Measurements from ENCODE around the gene PARD3.

PARD3 gene

GRCh38 chr10:34786464-34786863, 28.6 kb downstream of the PARD3 start:
- no peak for DNase-seq
- no peaks in the 10 kb centered on the region for H3K4me1 ChIP-seq (ENCODE audit: control insufficient read depth, insufficient read depth, low read length, poor library complexity, severe bottlenecking)
- H3K36me3 ChIP-seq (ENCODE audit: control insufficient read depth, insufficient read depth, low read length): no peaks in the 10 kb centered on the region
- H3K27me3 ChIP-seq (replicated peaks; ENCODE audit: control insufficient read depth, insufficient read depth, low read length, poor library complexity, severe bottlenecking): no peaks in the 10 kb centered on the region
- no peak overlapping the region for H3K27ac ChIP-seq (ENCODE audit: insufficient read depth, low read length, poor library complexity, severe bottlenecking)
- no peak overlapping the region for H3K4me3 ChIP-seq (ENCODE audit: insufficient read depth, low read depth, low read length, poor library complexity, severe bottlenecking)
- no peaks in the 10 kb centered on the region for H3K9me3 ChIP-seq (ENCODE audit: control insufficient read depth, low read length)

DNA sequence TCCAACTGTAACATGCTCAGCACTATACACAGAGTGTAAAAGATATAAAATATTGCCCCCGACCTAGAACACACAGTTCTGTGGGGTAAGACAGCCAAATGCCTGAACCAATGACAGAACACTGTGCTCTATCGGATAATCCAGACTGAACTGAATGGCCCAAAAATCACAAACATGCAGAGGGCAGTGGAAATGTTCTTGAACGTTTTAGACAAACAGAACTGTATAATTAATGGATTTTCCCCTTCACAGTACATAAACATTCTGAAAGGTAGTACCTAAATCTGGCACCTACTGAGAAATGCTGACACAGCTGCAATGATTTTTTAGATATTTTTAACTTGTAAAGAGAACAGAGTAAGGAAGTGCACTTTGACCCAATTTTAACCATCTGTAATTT, 33.4 kb downstream of the PARD3 start:
- Histone ChIP-seq H3K27ac (ENCODE audit: insufficient read depth, low read length, poor library complexity, severe bottlenecking) (no peak overlapping the region), H3K4me3 (ENCODE audit: insufficient read depth, low read depth, low read length, poor library complexity, severe bottlenecking) (no peak overlapping the region), H3K4me1 (ENCODE audit: control insufficient read depth, insufficient read depth, low read length, poor library complexity, severe bottlenecking) (no peaks in the 10 kb centered on the region), H3K27me3 (replicated peaks; ENCODE audit: control insufficient read depth, insufficient read depth, low read length, poor library complexity, severe bottlenecking) (no peaks in the 10 kb centered on the region), H3K36me3 (ENCODE audit: control insufficient read depth, insufficient read depth, low read length) (no peaks in the 10 kb centered on the region), H3K9me3 (ENCODE audit: control insufficient read depth, low read length) (no peaks in the 10 kb centered on the region)
- no peak for DNase-seq

GRCh38 chr10:34780818-34781380, 34.2 kb downstream of the PARD3 start:
- no peaks in the 10 kb centered on the region for H3K27me3 ChIP-seq (replicated peaks; ENCODE audit: control insufficient read depth, insufficient read depth, low read length, poor library complexity, severe bottlenecking)
- H3K9me3 ChIP-seq (ENCODE audit: control insufficient read depth, low read length): no peaks in the 10 kb centered on the region
- DNase-seq: no peak
- no peak overlapping the region for H3K27ac ChIP-seq (ENCODE audit: insufficient read depth, low read length, poor library complexity, severe bottlenecking)
- no peaks in the 10 kb centered on the region for H3K4me1 ChIP-seq (ENCODE audit: control insufficient read depth, insufficient read depth, low read length, poor library complexity, severe bottlenecking)
- no peak overlapping the region for H3K4me3 ChIP-seq (ENCODE audit: insufficient read depth, low read depth, low read length, poor library complexity, severe bottlenecking)
- no peaks in the 10 kb centered on the region for H3K36me3 ChIP-seq (ENCODE audit: control insufficient read depth, insufficient read depth, low read length)

GRCh38 chr10:34778237-34778636, 36.9 kb downstream of the PARD3 start:
- Histone ChIP-seq H3K4me3 (ENCODE audit: insufficient read depth, low read depth, low read length, poor library complexity, severe bottlenecking) (no peak overlapping the region), H3K4me1 (ENCODE audit: control insufficient read depth, insufficient read depth, low read length, poor library complexity, severe bottlenecking) (no peaks in the 10 kb centered on the region), H3K27me3 (replicated peaks; ENCODE audit: control insufficient read depth, insufficient read depth, low read length, poor library complexity, severe bottlenecking) (no peaks in the 10 kb centered on the region), H3K36me3 (ENCODE audit: control insufficient read depth, insufficient read depth, low read length) (no peaks in the 10 kb centered on the region), H3K9me3 (ENCODE audit: control insufficient read depth, low read length) (no peaks in the 10 kb centered on the region), H3K27ac (ENCODE audit: insufficient read depth, low read length, poor library complexity, severe bottlenecking) (no peak overlapping the region)
- DNase-seq: no peak

DNA sequence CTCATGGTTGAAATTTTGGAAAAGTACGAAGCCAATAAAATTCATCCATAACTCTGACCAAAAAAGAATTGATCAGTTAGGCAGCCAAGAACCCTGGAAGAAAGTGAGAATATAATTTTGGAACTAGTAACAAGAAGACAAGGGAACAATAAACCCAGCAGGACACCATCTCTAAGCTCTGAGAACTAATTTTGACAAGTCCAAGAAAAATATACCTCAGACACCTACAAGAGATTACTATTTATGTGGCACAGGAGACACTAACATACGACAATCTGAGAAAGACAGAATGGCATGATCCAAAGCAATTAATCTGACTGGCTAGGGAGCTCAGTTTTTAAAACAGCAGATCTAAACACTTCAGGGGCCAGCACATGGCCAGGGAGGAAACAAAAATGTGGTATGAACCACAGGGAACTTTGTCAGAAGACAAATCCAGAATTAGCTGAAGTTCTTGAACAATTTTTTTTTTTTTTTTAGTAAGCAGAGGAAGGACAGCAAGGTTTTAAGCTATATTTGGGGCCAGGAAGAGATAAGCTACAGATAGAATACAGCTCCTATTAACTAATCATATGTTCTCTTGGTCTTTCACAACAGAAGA, 38.9 kb downstream of the PARD3 start:
- no peak overlapping the region for H3K4me3 ChIP-seq (ENCODE audit: insufficient read depth, low read depth, low read length, poor library complexity, severe bottlenecking)
- H3K9me3 ChIP-seq (ENCODE audit: control insufficient read depth, low read length): no peaks in the 10 kb centered on the region
- no peak overlapping the region for H3K27ac ChIP-seq (ENCODE audit: insufficient read depth, low read length, poor library complexity, severe bottlenecking)
- no peaks in the 10 kb centered on the region for H3K36me3 ChIP-seq (ENCODE audit: control insufficient read depth, insufficient read depth, low read length)
- DNase-seq: no peak
- no peaks in the 10 kb centered on the region for H3K4me1 ChIP-seq (ENCODE audit: control insufficient read depth, insufficient read depth, low read length, poor library complexity, severe bottlenecking)
- no peaks in the 10 kb centered on the region for H3K27me3 ChIP-seq (replicated peaks; ENCODE audit: control insufficient read depth, insufficient read depth, low read length, poor library complexity, severe bottlenecking)

- Histone ChIP-seq H3K4me3 (ENCODE audit: insufficient read depth, low read depth, low read length, poor library complexity, severe bottlenecking) (no peak overlapping the region), H3K27me3 (replicated peaks; ENCODE audit: control insufficient read depth, insufficient read depth, low read length, poor library complexity, severe bottlenecking) (no peaks in the 10 kb centered on the region), H3K4me1 (ENCODE audit: control insufficient read depth, insufficient read depth, low read length, poor library complexity, severe bottlenecking) (no peaks in the 10 kb centered on the region), H3K9me3 (ENCODE audit: control insufficient read depth, low read length) (no peaks in the 10 kb centered on the region), H3K27ac (ENCODE audit: insufficient read depth, low read length, poor library complexity, severe bottlenecking) (no peak overlapping the region), H3K36me3 (ENCODE audit: control insufficient read depth, insufficient read depth, low read length) (no peaks in the 10 kb centered on the region)
- no peak for DNase-seq
These were observed 40.0 kb downstream of the PARD3 start for GRCh38 chr10:34775044-34775637.

DNA sequence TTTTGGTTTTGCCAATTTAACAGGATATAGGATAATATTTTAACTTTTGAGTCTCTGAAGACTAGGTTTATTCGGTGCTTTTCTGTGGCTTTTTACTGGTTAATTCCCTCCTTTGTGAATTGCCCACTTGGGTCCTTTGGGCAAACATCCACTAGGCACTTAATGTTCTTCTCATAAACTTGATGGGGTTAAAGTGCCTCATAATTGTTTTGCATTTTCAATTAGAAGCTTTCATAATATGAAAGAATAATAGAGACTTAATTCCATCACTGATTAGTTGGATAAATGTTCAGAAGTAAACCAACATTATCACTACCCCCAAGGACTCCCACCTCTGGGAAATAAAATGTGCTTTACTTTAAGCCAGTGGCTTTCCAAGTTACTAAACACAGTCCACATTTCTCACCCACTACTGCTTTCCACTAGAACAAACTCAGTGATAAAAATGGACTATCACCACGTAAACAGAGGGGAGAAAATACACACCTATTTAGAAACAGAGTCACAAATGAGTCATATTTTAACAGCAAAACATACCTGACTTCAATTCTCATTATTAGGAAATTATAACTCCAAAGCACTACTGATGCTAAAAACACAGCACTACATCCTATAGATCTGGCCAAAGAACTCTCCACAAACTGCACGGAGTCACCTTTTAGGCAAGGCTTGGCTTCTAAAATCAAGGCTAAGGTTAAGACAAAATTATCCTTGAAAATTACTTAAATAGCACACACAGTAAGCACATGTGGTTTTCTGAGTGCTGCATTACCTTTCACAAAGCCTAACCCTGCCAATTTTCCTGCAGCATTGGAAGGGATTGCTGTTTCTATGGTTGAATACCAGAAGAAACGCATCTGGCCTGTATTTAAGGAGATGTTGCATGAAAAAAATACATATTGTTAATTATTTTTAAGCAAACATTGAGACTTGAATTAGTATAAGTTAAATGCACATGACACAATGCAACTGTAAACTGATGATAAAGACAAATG, 41.2 kb downstream of the PARD3 start:
- Histone ChIP-seq H3K27ac (ENCODE audit: insufficient read depth, low read length, poor library complexity, severe bottlenecking) (no peak overlapping the region), H3K36me3 (ENCODE audit: control insufficient read depth, insufficient read depth, low read length) (no peaks in the 10 kb centered on the region), H3K4me1 (ENCODE audit: control insufficient read depth, insufficient read depth, low read length, poor library complexity, severe bottlenecking) (no peaks in the 10 kb centered on the region), H3K27me3 (replicated peaks; ENCODE audit: control insufficient read depth, insufficient read depth, low read length, poor library complexity, severe bottlenecking) (no peaks in the 10 kb centered on the region), H3K4me3 (ENCODE audit: insufficient read depth, low read depth, low read length, poor library complexity, severe bottlenecking) (no peak overlapping the region), H3K9me3 (ENCODE audit: control insufficient read depth, low read length) (no peaks in the 10 kb centered on the region)
- no peak for DNase-seq

DNA sequence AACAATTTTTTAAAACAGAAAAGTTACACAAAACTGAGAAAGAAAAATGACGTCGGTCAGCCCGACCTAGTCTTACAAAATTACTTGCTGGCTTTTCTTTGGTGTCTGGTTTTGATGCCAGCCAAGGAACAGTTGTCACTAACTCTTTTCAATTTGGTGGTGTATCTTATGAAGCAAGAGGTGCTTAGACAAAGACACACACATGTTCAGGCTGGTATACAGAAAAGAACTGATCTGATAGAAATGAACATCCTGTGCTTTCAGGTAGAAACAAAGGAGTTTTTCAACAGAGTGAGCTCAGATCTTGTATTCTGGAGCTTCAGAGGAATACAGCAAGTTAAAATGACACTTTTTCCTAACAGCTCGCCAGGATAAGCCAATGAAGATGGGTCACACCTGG, 43.6 kb downstream of the PARD3 start:
- no peak overlapping the region for H3K4me3 ChIP-seq (ENCODE audit: insufficient read depth, low read depth, low read length, poor library complexity, severe bottlenecking)

GRCh38 chr10:34771106-34771505, 44.0 kb downstream of the PARD3 start:
- Histone ChIP-seq H3K9me3 (ENCODE audit: control insufficient read depth, low read length) (no peaks in the 10 kb centered on the region), H3K27ac (ENCODE audit: insufficient read depth, low read length, poor library complexity, severe bottlenecking) (no peak overlapping the region), H3K4me1 (ENCODE audit: control insufficient read depth, insufficient read depth, low read length, poor library complexity, severe bottlenecking) (no peaks in the 10 kb centered on the region), H3K27me3 (replicated peaks; ENCODE audit: control insufficient read depth, insufficient read depth, low read length, poor library complexity, severe bottlenecking) (no peaks in the 10 kb centered on the region), H3K36me3 (ENCODE audit: control insufficient read depth, insufficient read depth, low read length) (no peaks in the 10 kb centered on the region), H3K4me3 (ENCODE audit: insufficient read depth, low read depth, low read length, poor library complexity, severe bottlenecking) (no peak overlapping the region)
- DNase-seq: no peak

More for the DNA sequence above, 43.6 kb downstream of the PARD3 start:
- H3K27ac ChIP-seq (ENCODE audit: insufficient read depth, low read length, poor library complexity, severe bottlenecking): no peak overlapping the region
- no peaks in the 10 kb centered on the region for H3K9me3 ChIP-seq (ENCODE audit: control insufficient read depth, low read length)
- no peaks in the 10 kb centered on the region for H3K36me3 ChIP-seq (ENCODE audit: control insufficient read depth, insufficient read depth, low read length)
- no peaks in the 10 kb centered on the region for H3K4me1 ChIP-seq (ENCODE audit: control insufficient read depth, insufficient read depth, low read length, poor library complexity, severe bottlenecking)
- DNase-seq: no peak
- no peaks in the 10 kb centered on the region for H3K27me3 ChIP-seq (replicated peaks; ENCODE audit: control insufficient read depth, insufficient read depth, low read length, poor library complexity, severe bottlenecking)

DNA sequence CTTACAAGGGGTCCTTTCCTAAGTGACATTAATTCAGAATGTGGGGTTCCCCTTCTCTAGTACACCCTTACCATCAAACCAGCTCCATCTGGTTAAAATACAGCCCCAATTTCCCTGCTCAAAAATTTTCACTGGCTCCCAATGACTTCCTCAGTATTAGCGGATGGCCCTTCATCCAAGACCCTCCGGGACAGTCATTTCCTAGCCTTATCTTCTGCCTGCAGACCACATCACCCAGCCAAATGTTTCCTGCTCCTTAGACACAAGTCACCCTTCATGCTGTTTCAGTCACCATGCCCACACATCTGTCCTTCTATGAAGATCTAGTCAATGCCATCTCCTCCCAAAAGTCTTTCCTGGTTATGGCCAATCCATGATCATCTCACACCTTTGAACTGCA, 45.2 kb downstream of the PARD3 start:
- Histone ChIP-seq H3K9me3 (ENCODE audit: control insufficient read depth, low read length) (no peaks in the 10 kb centered on the region), H3K4me1 (ENCODE audit: control insufficient read depth, insufficient read depth, low read length, poor library complexity, severe bottlenecking) (no peaks in the 10 kb centered on the region), H3K27me3 (replicated peaks; ENCODE audit: control insufficient read depth, insufficient read depth, low read length, poor library complexity, severe bottlenecking) (no peaks in the 10 kb centered on the region), H3K36me3 (ENCODE audit: control insufficient read depth, insufficient read depth, low read length) (no peaks in the 10 kb centered on the region), H3K27ac (ENCODE audit: insufficient read depth, low read length, poor library complexity, severe bottlenecking) (no peak overlapping the region), H3K4me3 (ENCODE audit: insufficient read depth, low read depth, low read length, poor library complexity, severe bottlenecking) (no peak overlapping the region)
- no peak for DNase-seq
